HepG2 (cell line): ENCODE data around the gene TNFSF12. TPM values are rescaled to one million over a fixed set of nuclear protein-coding genes. Genes with fewer than 3 reads are reported as not detected.

Source experiments
- ATAC-seq: fragments of 200-7000 bp; cut with Tn5 transposase; 3 replicates; pipeline ENCODE4 v1.9.1; 2020; ENCODE audit warnings: mild to moderate bottlenecking, moderate library complexity
- BruUV-seq: library from RNA; stranded (reverse); fragments of 400-500 nt; replicated peaks from 2 replicates; lab custom pipeline; 2021; lab: Mats Ljungman, UMichigan
- CTCF ChIA-PET: fragments of 300-600 bp; formaldehyde crosslinking; extraction: SDS; loops from one replicate; lab custom pipeline; 2021; ENCODE audit warnings: low total read pairs, inconsistent platforms, low intra/inter-chr PET ratio; lab: Yijun Ruan, JAX
- POLR2A ChIA-PET: fragments of 350-600 bp; sonication (Branson Sonifier 250); formaldehyde crosslinking; loops from one replicate; lab custom pipeline; 2020; ENCODE audit warnings: antibody characterized with exemption, inconsistent platforms; lab: Yijun Ruan, JAX
- DNase-seq: peaks from one replicate; pipeline ENCODE4 v3.0.0-alpha.2; 2015; ENCODE audit warnings: low spot score
- FAIRE-seq: peaks from 3 replicates; lab custom pipeline; 2011; peaks lifted over from hg19 to GRCh38; lab: Jason Lieb, UNC
- H2AFZ ChIP-seq: one replicate; pipeline ENCODE4 v1.6.1; 2011; ENCODE audit warnings: low read length, inconsistent platforms
- H3K27ac ChIP-seq: fragments of 300-600 bp; 3 replicates; pipeline ENCODE4 v1.8.0; 2011; ENCODE audit warnings: mixed run types, mild to moderate bottlenecking, mixed read lengths, low read length, inconsistent platforms; ENCODE audit not compliant: insufficient read depth; ENCODE audit errors: extremely low read length
- H3K27me3 ChIP-seq, 2 experiments: fragments of 200-600 bp in 1 of 2; 2 replicates in 1 of 2; 3 replicates in 1 of 2; pipeline versions ENCODE4 v1.6.0 to v1.8.0; 2011; ENCODE audit warnings: low read length in 2 of 2, mild to moderate bottlenecking in 2 of 2, moderate library complexity in 2 of 2, inconsistent platforms in 1 of 2; ENCODE audit not compliant: insufficient read depth in 2 of 2, control insufficient read depth in 1 of 2
- H3K36me3 ChIP-seq, 2 experiments: fragments of 200-600 bp in 1 of 2; replicated peaks in 1 of 2; 2 replicates in 1 of 2; 3 replicates in 1 of 2; pipeline versions ENCODE4 v1.5.1 to v1.8.0; 2011; ENCODE audit warnings: low read length in 2 of 2, inconsistent platforms in 1 of 2; ENCODE audit not compliant: insufficient read depth in 2 of 2, control insufficient read depth in 1 of 2
- H3K4me1 ChIP-seq: 2 replicates; pipeline ENCODE4 v1.5.1; 2012; ENCODE audit warnings: low read length, inconsistent platforms; ENCODE audit not compliant: insufficient read depth
- H3K4me2 ChIP-seq: 2 replicates; pipeline ENCODE4 v1.6.0; 2011; ENCODE audit warnings: low read depth, low read length, inconsistent platforms
- H3K4me3 ChIP-seq, 3 experiments: fragments of 200-600 bp in 1 of 3; sonication (generic), shearing (Covaris generic) in 1 of 3; replicated peaks in 1 of 3; 2 replicates each; pipeline ENCODE4 v1.5.1; 2011 to 2016; ENCODE audit warnings: low read length in 3 of 3, inconsistent platforms in 2 of 3, low read depth in 2 of 3, mild to moderate bottlenecking in 2 of 3, control low read depth in 1 of 3, mixed read lengths in 1 of 3; ENCODE audit not compliant: insufficient read depth in 1 of 3
- H3K79me2 ChIP-seq: one replicate; pipeline ENCODE4 v1.6.1; 2011; ENCODE audit warnings: low read length, inconsistent platforms; ENCODE audit not compliant: insufficient read depth
- H3K9ac ChIP-seq: 2 replicates; pipeline ENCODE4 v1.6.0; 2011; ENCODE audit warnings: mild to moderate bottlenecking, low read depth, low read length, inconsistent platforms; ENCODE audit not compliant: insufficient read depth
- H3K9me3 ChIP-seq: 2 replicates; pipeline ENCODE4 v1.5.1; 2012; ENCODE audit warnings: mild to moderate bottlenecking, low read length
- H4K20me1 ChIP-seq: 2 replicates; pipeline ENCODE4 v1.6.0; 2011; ENCODE audit warnings: inconsistent platforms, mild to moderate bottlenecking, low read length, moderate library complexity; ENCODE audit not compliant: insufficient read depth
- AGO1 ChIP-seq: fragments of 200-400 bp; formaldehyde crosslinking; IDR thresholded peaks from 2 replicates; pipeline ENCODE4 v1.6.1; 2017; ENCODE audit warnings: mild to moderate bottlenecking, low read depth, low read length, moderate library complexity; ENCODE audit not compliant: poor library complexity, severe bottlenecking
- GATAD1 ChIP-seq: IDR thresholded peaks from 2 replicates; pipeline ENCODE4 v1.6.1; 2016; ENCODE audit warnings: missing genetic modification reagents, missing compliant biosample characterization
- KDM5A ChIP-seq: fragments of 200-600 bp; sonication (generic); IDR thresholded peaks from 2 replicates; pipeline ENCODE4 v1.7.0; 2018; ENCODE audit warnings: antibody characterized with exemption, mild to moderate bottlenecking, low read length, borderline replicate concordance
- MIER3 ChIP-seq: IDR thresholded peaks from 2 replicates; pipeline ENCODE4 v1.6.1; 2016; ENCODE audit warnings: missing compliant biosample characterization, borderline replicate concordance
- RARA ChIP-seq: IDR thresholded peaks from 2 replicates; pipeline ENCODE4 v1.6.1; 2016; ENCODE audit warnings: missing genetic modification reagents, missing compliant biosample characterization
- SMC3 ChIP-seq: IDR thresholded peaks from 2 replicates; pipeline ENCODE4 v1.6.1; 2011; ENCODE audit warnings: low read length, improper control_type of control experiment
- ZFAT ChIP-seq: sonication (generic); formaldehyde crosslinking; conservative IDR thresholded peaks from 2 replicates; pipeline ENCODE4 v1.8.1; 2023; ENCODE audit warnings: missing genetic modification reagents, inconsistent platforms
- ZNF224 ChIP-seq: sonication (generic); formaldehyde crosslinking; IDR thresholded peaks from 2 replicates; pipeline ENCODE4 v1.5.0; 2020; ENCODE audit warnings: mild to moderate bottlenecking, missing genetic modification reagents
- ZNF24 ChIP-seq: fragments of 450-650 bp; IDR thresholded peaks from 2 replicates; pipeline ENCODE4 v1.6.1; 2017; ENCODE audit warnings: antibody characterized with exemption, mild to moderate bottlenecking
- ZNF331 ChIP-seq: sonication (generic); formaldehyde crosslinking; IDR thresholded peaks from 2 replicates; pipeline ENCODE4 v1.4.0; 2020; ENCODE audit warnings: missing genetic modification reagents
- ZNF75D ChIP-seq: sonication (generic); formaldehyde crosslinking; IDR thresholded peaks from 2 replicates; pipeline ENCODE4 v1.8.1; 2023; ENCODE audit warnings: missing genetic modification reagents, mild to moderate bottlenecking, borderline replicate concordance
- ZSCAN21 ChIP-seq: sonication (generic); formaldehyde crosslinking; IDR thresholded peaks from 2 replicates; pipeline ENCODE4 v1.8.0; 2022; ENCODE audit warnings: mild to moderate bottlenecking, missing genetic modification reagents, moderate library complexity, borderline replicate concordance
- WGBS: methylation state at CpG from one replicate; pipeline ENCODE4 v1.1.6; 2017; ENCODE audit warnings: low lambda C conversion rate; 5-methylcytosine and 5-hydroxymethylcytosine counted together
- in situ Hi-C: cut with HindIII; loops from 2 replicates; pipeline ENCODE4 v1.10.0; 2017; ENCODE audit warnings: low pct_unique_long_range_greater_than_20kb; ENCODE audit not compliant: extremely low pct_ligation_motif_present
- intact Hi-C: fragments of 100-400 bp; cut with micrococcal nuclease; formaldehyde crosslinking; loops from one replicate; pipeline ENCODE4 v1.10.0; 2022; ENCODE audit not compliant: unreplicated experiment
- polyA plus RNA-seq, 8 experiments: library from polyadenylated mRNA; depleted of rRNA in 3 of 8; stranded (reverse) in 7 of 8; unstranded in 1 of 8; fragments of >200 nt; fragmentation: Illumina TruSeq in 4 of 8; extraction: Trizol in 4 of 8; gene quantifications; 2 replicates each; pipeline versions ENCODE4 v1.2.1 to v1.2.3, GENCODE V29; 2011 to 2016; ENCODE audit warnings: low read depth in 4 of 8, missing spikeins in 1 of 8, mixed read lengths in 1 of 8; ENCODE audit not compliant: insufficient read depth in 1 of 8
- total RNA-seq, 5 experiments: library from RNA; depleted of rRNA; stranded (reverse); fragments of >200 nt; fragmentation: Illumina TruSeq; extraction: Trizol; gene quantifications; 2 replicates each; pipeline ENCODE4 v1.2.3, GENCODE V29; 2016; ENCODE audit warnings: low read depth in 1 of 5
- TF ChIP-seq, protein P1 (sequence below): sonication (generic); IDR thresholded peaks from 2 replicates; pipeline ENCODE4 v1.6.1; 2016; ENCODE audit warnings: low read depth, borderline replicate concordance

Gene TNFSF12
- total and polyA plus RNA-seq, 2 of the 13 experiments (the other 11 are each of a cell fraction or from before 2014, with no cell fraction given), result 0.93 to 7.2 TPM

DNA sequence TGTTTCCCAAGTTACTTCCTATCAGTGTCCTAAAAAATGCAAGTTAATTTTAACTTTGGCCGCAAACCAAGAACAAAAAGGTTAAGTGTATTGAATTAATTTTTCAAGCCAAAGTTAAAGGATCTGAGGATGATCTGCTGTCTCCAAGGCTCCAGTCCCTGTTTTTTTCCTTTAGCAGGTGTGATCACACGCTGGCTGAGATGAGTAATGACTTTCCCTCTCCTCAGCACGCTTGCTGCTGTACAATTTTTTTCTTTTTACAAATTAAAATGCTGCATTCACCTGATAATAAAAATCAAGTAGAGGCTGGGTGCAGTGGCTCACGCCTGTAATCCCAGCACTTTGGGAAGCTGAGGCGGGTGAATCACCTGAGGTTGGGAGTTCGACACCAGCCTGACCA is 3.9 kb upstream of the TNFSF12 start:
- in situ Hi-C loops, result no loop called here
- H3K9me3 ChIP-seq, result no peaks in the 10 kb centered on the region
- CTCF ChIA-PET, result interaction anchor here (1.3 kb wide), 1 partner anchor 15 kb away, joined by 3 read pairs; no protein-coding TSS in a partner anchor
- H4K20me1 ChIP-seq, result no peaks in the 10 kb centered on the region
- no peaks in the 10 kb centered on the region for H3K36me3 ChIP-seq
- no peak for ATAC-seq
- H3K27me3 ChIP-seq, result peaks cover 0 to 10% of the 10 kb centered on the region in 2 experiments; a peak in 4 of 5 replicates
- peaks cover 64% of the 10 kb centered on the region for H3K4me1 ChIP-seq
- FAIRE-seq, result no peak
- H3K79me2 ChIP-seq, result no peaks in the 10 kb centered on the region
- no TSS peak for BruUV-seq
- no peak overlapping the region for H2AFZ ChIP-seq
- H3K9ac ChIP-seq, result no peak overlapping the region
- intact Hi-C loops, result no loop called here
- POLR2A ChIA-PET, result no interaction called here
- no peak overlapping the region for H3K27ac ChIP-seq
- TF ChIP-seq ZNF331 (no peak), KDM5A (no peak), AGO1 (no peak), ZSCAN21 (CRISPR knock-in tag) (no peak), GATAD1 (CRISPR knock-in tag) (no peak), SMC3 (no peak), ZNF224 (CRISPR knock-in tag) (no peak), ZFAT (CRISPR knock-in tag) (no peak), RARA (CRISPR knock-in tag) (no peak), ZNF24 (no peak), ZNF75D (CRISPR knock-in tag) (no peak), MIER3 (CRISPR knock-in tag) (no peak)
- TF ChIP-seq, protein P1, sequence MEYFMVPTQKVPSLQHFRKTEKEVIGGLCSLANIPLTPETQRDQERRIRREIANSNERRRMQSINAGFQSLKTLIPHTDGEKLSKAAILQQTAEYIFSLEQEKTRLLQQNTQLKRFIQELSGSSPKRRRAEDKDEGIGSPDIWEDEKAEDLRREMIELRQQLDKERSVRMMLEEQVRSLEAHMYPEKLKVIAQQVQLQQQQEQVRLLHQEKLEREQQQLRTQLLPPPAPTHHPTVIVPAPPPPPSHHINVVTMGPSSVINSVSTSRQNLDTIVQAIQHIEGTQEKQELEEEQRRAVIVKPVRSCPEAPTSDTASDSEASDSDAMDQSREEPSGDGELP, result no peak
- no peak for DNase-seq
- no peak overlapping the region for H3K4me3 ChIP-seq
- 44% methylated on average over 6 of the region's 6 CpGs for WGBS
- no peak overlapping the region for H3K4me2 ChIP-seq
